HS-5 (cell line): ENCODE data around the gene SNRK.

Experiments used
- DNase-seq: peaks from one replicate; pipeline ENCODE4 v3.0.0-alpha.2; 2012; ENCODE audit warnings: low read depth

The SNRK gene, protein sequence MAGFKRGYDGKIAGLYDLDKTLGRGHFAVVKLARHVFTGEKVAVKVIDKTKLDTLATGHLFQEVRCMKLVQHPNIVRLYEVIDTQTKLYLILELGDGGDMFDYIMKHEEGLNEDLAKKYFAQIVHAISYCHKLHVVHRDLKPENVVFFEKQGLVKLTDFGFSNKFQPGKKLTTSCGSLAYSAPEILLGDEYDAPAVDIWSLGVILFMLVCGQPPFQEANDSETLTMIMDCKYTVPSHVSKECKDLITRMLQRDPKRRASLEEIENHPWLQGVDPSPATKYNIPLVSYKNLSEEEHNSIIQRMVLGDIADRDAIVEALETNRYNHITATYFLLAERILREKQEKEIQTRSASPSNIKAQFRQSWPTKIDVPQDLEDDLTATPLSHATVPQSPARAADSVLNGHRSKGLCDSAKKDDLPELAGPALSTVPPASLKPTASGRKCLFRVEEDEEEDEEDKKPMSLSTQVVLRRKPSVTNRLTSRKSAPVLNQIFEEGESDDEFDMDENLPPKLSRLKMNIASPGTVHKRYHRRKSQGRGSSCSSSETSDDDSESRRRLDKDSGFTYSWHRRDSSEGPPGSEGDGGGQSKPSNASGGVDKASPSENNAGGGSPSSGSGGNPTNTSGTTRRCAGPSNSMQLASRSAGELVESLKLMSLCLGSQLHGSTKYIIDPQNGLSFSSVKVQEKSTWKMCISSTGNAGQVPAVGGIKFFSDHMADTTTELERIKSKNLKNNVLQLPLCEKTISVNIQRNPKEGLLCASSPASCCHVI

GRCh38 chr3:43286115-43286840 is at the start of gene SNRK:
Gene SNRK (plus strand): TSS chr3:43286540. CDS start chr3:43303204, 16,664 bp downstream.
- peak; percentile 24 for DNase-seq

- no peak for DNase-seq
These were observed 47.5 kb upstream of the SNRK start for GRCh38 chr3:43238801-43239200.

DNA sequence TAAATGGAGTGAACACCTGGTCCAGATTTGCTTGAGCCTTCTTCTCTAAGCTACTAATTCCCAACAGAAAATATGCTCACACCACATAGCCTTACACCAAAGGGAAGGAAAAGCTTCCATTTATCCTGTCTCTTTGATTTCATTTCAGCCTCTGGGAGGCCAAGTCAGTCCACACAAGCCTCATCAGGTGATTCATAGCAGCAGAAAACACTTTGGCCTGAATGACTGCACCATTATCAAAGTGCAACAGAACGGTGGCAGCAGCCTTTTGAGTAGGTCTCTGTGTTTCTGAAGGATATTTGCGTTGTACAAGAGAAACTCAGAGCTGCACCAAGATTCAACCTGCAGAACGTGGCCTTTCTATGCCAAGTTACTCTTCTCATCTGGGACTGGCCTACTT is 46.6 kb upstream of the SNRK start:
- no peak for DNase-seq

DNA sequence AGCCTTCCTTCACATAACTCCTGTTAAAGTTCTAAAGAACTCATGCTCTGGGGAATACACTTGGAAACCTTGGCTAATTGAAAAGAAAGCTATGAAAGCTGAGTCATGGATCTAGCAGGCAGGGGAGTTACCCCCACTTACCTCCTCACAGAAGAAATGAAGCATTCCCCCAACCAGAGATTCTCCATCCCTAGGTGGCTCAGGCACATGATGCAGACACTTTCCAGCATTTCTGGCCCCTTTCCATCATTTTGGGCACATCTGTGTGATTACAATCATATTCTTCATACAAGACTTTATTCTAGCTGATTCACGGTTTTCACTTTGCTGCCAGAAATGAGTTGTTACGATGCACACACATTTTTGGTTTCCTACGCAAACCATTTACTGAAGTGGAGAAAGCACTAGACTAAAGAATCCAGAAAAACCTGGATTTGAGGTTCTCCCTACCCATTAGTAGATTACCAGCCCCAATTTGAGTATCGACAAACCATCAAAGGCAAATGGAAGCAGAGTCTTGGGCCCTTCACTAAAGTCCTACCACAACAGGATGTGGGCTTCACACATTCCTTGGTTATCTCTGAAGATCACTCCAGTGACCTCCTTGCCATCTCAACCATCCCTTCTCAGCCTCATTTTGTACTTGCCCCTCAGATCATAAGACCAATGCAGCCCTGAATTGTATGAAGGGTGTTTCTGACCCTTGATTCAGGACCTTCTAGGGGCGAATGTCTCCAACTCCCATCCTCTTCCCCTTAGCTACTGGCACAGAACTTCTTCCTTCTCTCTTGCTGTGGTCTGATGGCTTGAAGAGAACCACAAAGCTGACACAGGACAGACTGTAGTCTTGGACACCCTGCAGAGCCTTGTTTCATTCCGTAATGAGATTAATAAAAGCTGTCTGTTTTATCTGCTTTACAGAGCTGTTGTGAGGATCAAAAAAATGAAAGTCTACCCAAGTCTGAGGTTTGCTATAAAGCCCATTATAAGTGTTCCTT is 42.5 kb upstream of the SNRK start:
- no peak for DNase-seq

GRCh38 chr3:43244694-43245093 is 41.6 kb upstream of the SNRK start:
- DNase-seq, result no peak

GRCh38 chr3:43246976-43247375 is 39.4 kb upstream of the SNRK start:
- DNase-seq, result no peak

GRCh38 chr3:43247561-43248184 is 38.7 kb upstream of the SNRK start:
- no peak for DNase-seq

DNA sequence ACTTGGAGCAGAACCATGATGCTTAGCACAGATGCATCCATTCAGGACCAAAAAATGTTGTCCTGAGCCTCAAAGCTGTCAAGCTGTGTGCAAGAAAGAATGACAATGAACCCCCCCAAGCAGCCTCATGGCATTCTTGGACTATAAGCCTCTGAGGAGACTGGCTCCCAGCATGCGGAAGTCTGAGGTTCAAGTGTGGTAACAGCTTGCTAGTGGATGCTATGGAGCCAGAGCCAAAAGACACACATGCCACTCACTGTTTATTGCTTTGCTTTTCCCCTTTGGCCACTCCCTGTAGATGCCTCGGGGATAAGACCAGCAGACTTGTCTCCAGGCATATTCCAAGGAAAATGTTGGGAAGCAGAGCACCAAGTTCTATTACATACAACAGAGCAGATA is 38.2 kb upstream of the SNRK start:
- DNase-seq, result no peak

GRCh38 chr3:43248973-43249372 is 37.4 kb upstream of the SNRK start:
- no peak for DNase-seq

DNA sequence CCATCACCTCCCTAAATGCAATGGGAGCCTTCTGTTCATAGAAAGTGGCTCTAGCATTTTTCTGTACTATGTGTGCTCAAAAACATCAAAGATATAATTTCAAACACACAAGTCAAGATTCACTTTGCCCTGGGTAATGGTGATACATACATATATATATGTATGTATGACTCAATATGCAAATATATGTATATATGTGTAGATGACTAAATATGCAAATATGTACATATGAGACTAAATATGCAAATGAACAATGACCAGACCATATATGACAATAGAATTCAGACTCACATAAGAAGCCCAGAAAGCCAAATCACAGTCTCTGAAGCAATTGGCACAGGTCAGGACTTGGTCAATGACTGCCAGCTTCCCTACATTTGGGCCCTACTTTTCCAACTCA is 36.9 kb upstream of the SNRK start:
- no peak for DNase-seq

DNA sequence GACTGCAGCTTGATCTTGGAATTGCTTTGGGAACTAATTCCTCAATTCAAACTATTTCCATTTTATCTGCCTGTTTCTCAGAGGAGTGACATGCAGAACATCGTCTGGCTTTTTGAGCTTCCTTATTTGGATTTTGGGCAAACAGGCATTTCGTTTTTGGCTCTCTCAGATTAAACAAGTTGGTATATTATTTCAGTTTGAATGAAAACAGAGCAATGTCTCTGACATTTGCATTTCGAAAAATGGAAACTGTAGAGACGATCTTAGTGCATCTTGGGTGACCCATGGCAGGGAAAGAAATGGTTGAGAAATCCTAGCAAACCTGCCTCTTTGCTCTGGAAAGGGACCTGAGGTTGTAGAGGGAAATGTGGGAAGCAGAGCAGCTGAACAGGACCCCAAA is 33.0 kb upstream of the SNRK start:
- no peak for DNase-seq

GRCh38 chr3:43254125-43254524 is 32.2 kb upstream of the SNRK start:
- DNase-seq, result no peak

DNA sequence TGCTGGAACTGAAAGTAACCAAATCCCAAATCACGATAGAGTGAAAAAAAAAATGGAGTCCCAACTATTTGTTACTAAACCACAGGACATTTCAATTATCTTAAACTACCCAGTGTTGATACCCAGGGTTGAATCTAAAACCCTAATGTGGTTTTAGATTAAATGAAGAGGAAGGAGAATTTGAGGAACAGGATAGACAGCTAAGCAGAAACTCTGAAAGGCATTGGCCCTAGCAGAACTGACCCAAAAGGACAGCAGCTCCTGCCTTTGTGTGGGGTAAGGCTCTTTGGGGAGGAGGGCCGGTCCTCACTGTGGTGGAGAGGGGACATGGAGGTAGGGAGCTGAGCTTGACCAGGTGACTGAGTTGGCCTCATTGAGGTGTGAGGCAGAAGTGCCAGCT is 30.7 kb upstream of the SNRK start:
- DNase-seq, result no peak

GRCh38 chr3:43256714-43257461 is 29.5 kb upstream of the SNRK start:
- DNase-seq, result no peak

GRCh38 chr3:43257850-43258249 is 28.5 kb upstream of the SNRK start:
- DNase-seq, result no peak

DNA sequence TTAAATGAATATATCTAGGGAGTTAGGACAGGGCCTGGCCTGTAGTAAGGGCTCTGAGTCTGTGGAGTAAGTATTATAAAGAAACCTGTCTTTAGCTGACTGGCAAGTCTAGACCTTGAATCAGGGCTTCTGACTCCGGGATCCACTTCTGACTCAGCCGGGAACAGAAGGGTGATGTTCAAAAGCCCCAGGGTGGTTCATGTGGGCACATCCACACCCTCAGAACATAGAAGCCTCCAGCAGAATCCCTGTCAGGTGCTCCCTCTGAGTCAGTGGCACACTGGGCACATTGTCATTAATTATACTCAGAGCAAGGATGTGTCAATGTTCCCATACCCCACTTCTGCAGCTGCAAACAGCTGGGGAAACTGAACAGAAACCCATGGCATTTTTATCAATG is 26.7 kb upstream of the SNRK start:
- no peak for DNase-seq

GRCh38 chr3:43260412-43260811 is 25.9 kb upstream of the SNRK start:
- DNase-seq, result no peak

DNA sequence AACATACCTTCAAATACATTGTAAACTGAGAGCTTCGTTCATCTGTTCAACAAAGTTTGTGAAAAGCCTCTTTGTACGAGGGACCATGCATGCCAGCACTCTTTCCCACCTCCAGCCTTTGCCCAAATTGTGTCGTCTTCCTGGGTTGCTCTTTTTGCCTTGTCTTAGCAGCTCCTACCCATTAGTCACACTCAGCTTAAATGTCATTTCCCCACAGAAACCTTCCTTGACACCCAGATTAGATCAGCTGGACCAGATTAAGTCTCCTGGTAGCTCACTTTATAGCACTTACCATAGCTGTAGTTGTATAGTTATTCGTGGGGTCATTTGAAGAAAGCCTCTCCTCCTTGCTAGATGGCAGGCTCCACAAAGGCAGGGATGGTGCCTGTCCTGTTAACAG is 24.1 kb upstream of the SNRK start:
- no peak for DNase-seq

- DNase-seq, result no peak
These were observed 19.9 kb upstream of the SNRK start for GRCh38 chr3:43266451-43266850.

GRCh38 chr3:43266995-43267394 is 19.3 kb upstream of the SNRK start:
- no peak for DNase-seq
